HT1080 (cell line): ENCODE data around the gene PPP3CA. TPM values are rescaled to one million over a fixed set of nuclear protein-coding genes. Genes with fewer than 3 reads are reported as not detected.

Source experiments
- small RNA-seq: library from RNA; depleted of rRNA; stranded (forward); fragments of <200 nt; gene quantifications from one replicate; pipeline ENCODE3, GENCODE V24; 2014
- total RNA-seq: library from RNA; depleted of rRNA; stranded (reverse); fragments of >200 nt; shearing (Covaris generic); gene quantifications from 2 replicates; pipeline ENCODE4 v1.2.3, GENCODE V29; 2014

The PPP3CA gene
- total RNA-seq, 1 experiment from 2014 or later: 39.6 TPM

Small RNAs within 50 kb of the gene (small RNA-seq; reads per million reads assigned to genes)
- gene MIR1255A (0.39 reads per million, percentile 44 among the genes with 10 or more reads in this experiment), gene MIR8066 (not detected)
